IMR-90 (cell line): Measurements from ENCODE around the gene PIK3R3. TPM values are rescaled to one million over a fixed set of nuclear protein-coding genes. Genes with fewer than 3 reads are reported as not detected.

Experiments
- ATAC-seq: fragments of 200-7000 bp; cut with Tn5 transposase; 2 replicates; pipeline ENCODE4 v1.9.1; 2020; ENCODE audit warnings: low read depth, mild to moderate bottlenecking, moderate library complexity
- BruUV-seq: library from RNA; stranded (reverse); fragments of 400-500 nt; replicated peaks from 2 replicates; lab custom pipeline; 2021; lab: Mats Ljungman, UMichigan
- CTCF ChIA-PET: fragments of 300-600 bp; formaldehyde crosslinking; extraction: SDS; loops from one replicate; lab custom pipeline; 2021; ENCODE audit warnings: antibody characterized with exemption; lab: Yijun Ruan, JAX
- POLR2A ChIA-PET: fragments of 300-600 bp; sonication (Branson Sonifier 250); formaldehyde crosslinking; loops from one replicate; lab custom pipeline; 2022; ENCODE audit warnings: antibody characterized with exemption; ENCODE audit not compliant: unreplicated experiment; lab: Charles Lee
- DNase-seq: peaks from one replicate; pipeline ENCODE4 v3.0.0; 2013
- H2AFZ ChIP-seq: replicated peaks from 2 replicates; pipeline ENCODE3; 2013; ENCODE audit warnings: low read length, mild to moderate bottlenecking; ENCODE audit not compliant: poor library complexity
- H2AK5ac ChIP-seq: 2 replicates; pipeline ENCODE4 v1.6.1; 2013; ENCODE audit warnings: low read depth, low read length, inconsistent platforms
- H2AK9ac ChIP-seq: replicated peaks from 2 replicates; pipeline ENCODE3; 2013; ENCODE audit warnings: mild to moderate bottlenecking, low read depth, low read length, moderate library complexity; ENCODE audit not compliant: poor library complexity
- H2BK120ac ChIP-seq: 2 replicates; pipeline ENCODE4 v1.6.1; 2013; ENCODE audit warnings: low read depth, low read length, inconsistent platforms
- H2BK15ac ChIP-seq: 3 replicates; pipeline ENCODE4 v1.6.1; 2013; ENCODE audit warnings: low read depth, low read length, inconsistent platforms
- H2BK20ac ChIP-seq: 2 replicates; pipeline ENCODE4 v1.6.1; 2013; ENCODE audit warnings: low read depth, mild to moderate bottlenecking, inconsistent platforms, low read length, moderate library complexity
- H2BK5ac ChIP-seq: 2 replicates; pipeline ENCODE4 v1.6.1; 2013; ENCODE audit warnings: mild to moderate bottlenecking, low read depth, low read length, inconsistent platforms; ENCODE audit not compliant: poor library complexity, severe bottlenecking
- H3K14ac ChIP-seq: replicated peaks from 2 replicates; pipeline ENCODE4 v1.6.1; 2013; ENCODE audit warnings: low read depth, low read length, inconsistent platforms
- H3K18ac ChIP-seq: 2 replicates; pipeline ENCODE4 v1.6.1; 2013; ENCODE audit warnings: low read depth, low read length, control low read depth
- H3K23ac ChIP-seq: 2 replicates; pipeline ENCODE4 v1.6.1; 2013; ENCODE audit warnings: low read depth, low read length, inconsistent platforms
- H3K27ac ChIP-seq: 2 replicates; pipeline ENCODE4 v1.5.1; 2013; ENCODE audit warnings: mild to moderate bottlenecking, control low read depth, low read length; ENCODE audit not compliant: insufficient read depth
- H3K27me3 ChIP-seq: 2 replicates; pipeline ENCODE4 v1.6.1; 2013; ENCODE audit warnings: low read length; ENCODE audit not compliant: control insufficient read depth, insufficient read depth
- H3K36me3 ChIP-seq: 2 replicates; pipeline ENCODE4 v1.6.1; 2013; ENCODE audit warnings: low read length, mixed read lengths; ENCODE audit not compliant: control insufficient read depth, insufficient read depth
- H3K4ac ChIP-seq: 2 replicates; pipeline ENCODE4 v1.6.1; 2013; ENCODE audit warnings: low read depth, low read length, inconsistent platforms
- H3K4me1 ChIP-seq: 2 replicates; pipeline ENCODE4 v1.6.1; 2013; ENCODE audit warnings: low read length, mixed read lengths; ENCODE audit not compliant: control insufficient read depth, insufficient read depth
- H3K4me2 ChIP-seq: 2 replicates; pipeline ENCODE4 v1.6.1; 2013; ENCODE audit warnings: low read depth, mild to moderate bottlenecking, control low read depth, low read length, moderate library complexity
- H3K4me3 ChIP-seq: 2 replicates; pipeline ENCODE4 v1.5.1; 2013; ENCODE audit warnings: low read depth, mild to moderate bottlenecking, control low read depth, low read length, moderate library complexity; ENCODE audit not compliant: insufficient read depth
- H3K56ac ChIP-seq: 2 replicates; pipeline ENCODE4 v1.6.1; 2013; ENCODE audit warnings: low read length, inconsistent platforms; ENCODE audit not compliant: insufficient read depth; ENCODE audit errors: extremely low read depth
- H3K79me1 ChIP-seq, 2 experiments: 2 replicates each; pipeline ENCODE4 v1.6.1; 2013; ENCODE audit warnings: low read length in 2 of 2, inconsistent platforms in 1 of 2, low read depth in 1 of 2
- H3K9ac ChIP-seq: 2 replicates; pipeline ENCODE4 v1.6.1; 2013; ENCODE audit warnings: low read depth, low read length, control low read depth
- H3K9me1 ChIP-seq: 2 replicates; pipeline ENCODE4 v1.6.1; 2013; ENCODE audit warnings: low read length, inconsistent platforms; ENCODE audit not compliant: insufficient read depth
- H3K9me3 ChIP-seq: 2 replicates; pipeline ENCODE4 v1.6.1; 2013; ENCODE audit warnings: low read length; ENCODE audit not compliant: control insufficient read depth, insufficient read depth
- H4K20me1 ChIP-seq: 2 replicates; pipeline ENCODE4 v1.6.1; 2013; ENCODE audit warnings: low read length, inconsistent platforms; ENCODE audit not compliant: insufficient read depth
- H4K5ac ChIP-seq: 2 replicates; pipeline ENCODE4 v1.6.1; 2013; ENCODE audit warnings: mild to moderate bottlenecking, low read depth, low read length, control low read depth
- H4K8ac ChIP-seq, 2 experiments: 2 replicates each; pipeline ENCODE4 v1.6.1; 2013; ENCODE audit warnings: low read depth in 2 of 2, low read length in 2 of 2, control low read depth in 1 of 2, inconsistent platforms in 1 of 2
- H4K91ac ChIP-seq: 2 replicates; pipeline ENCODE4 v1.6.1; 2013; ENCODE audit warnings: low read depth, low read length, inconsistent platforms; ENCODE audit not compliant: insufficient read depth
- BHLHE40 ChIP-seq: fragments of 150-350 bp; IDR thresholded peaks from 2 replicates; pipeline ENCODE4 v1.6.1; 2016; ENCODE audit warnings: mild to moderate bottlenecking, low read depth, low read length
- CEBPB ChIP-seq: IDR thresholded peaks from 2 replicates; pipeline ENCODE4 v1.6.1; 2012; ENCODE audit warnings: low read depth, low read length, improper control_type of control experiment
- CHD1 ChIP-seq: IDR thresholded peaks from 2 replicates; pipeline ENCODE4 v1.6.1; 2012; ENCODE audit warnings: low read depth, low read length, improper control_type of control experiment
- CTCF ChIP-seq: conservative IDR thresholded peaks from 2 replicates; pipeline ENCODE4 v1.5.1; 2012; ENCODE audit warnings: mild to moderate bottlenecking, low read depth, low read length, improper control_type of control experiment
- ELK1 ChIP-seq: fragments of 150-350 bp; IDR thresholded peaks from 2 replicates; pipeline ENCODE4 v1.6.1; 2016; ENCODE audit warnings: low read depth, mild to moderate bottlenecking, low read length, moderate library complexity, borderline replicate concordance
- FOS ChIP-seq: fragments of 150-350 bp; IDR thresholded peaks from 2 replicates; pipeline ENCODE4 v1.6.1; 2016; ENCODE audit warnings: low read depth, low read length
- MAFK ChIP-seq: IDR thresholded peaks from 2 replicates; pipeline ENCODE4 v1.6.1; 2012; ENCODE audit warnings: low read depth, low read length, improper control_type of control experiment
- MAZ ChIP-seq: IDR thresholded peaks from 2 replicates; pipeline ENCODE4 v1.6.1; 2012; ENCODE audit warnings: low read depth, mild to moderate bottlenecking, low read length, improper control_type of control experiment, moderate library complexity, borderline replicate concordance
- MXI1 ChIP-seq: IDR thresholded peaks from 2 replicates; pipeline ENCODE4 v1.6.1; 2012; ENCODE audit warnings: low read depth, mild to moderate bottlenecking, low read length, moderate library complexity, borderline replicate concordance
- NFE2L2 ChIP-seq: fragments of 150-350 bp; IDR thresholded peaks from 2 replicates; pipeline ENCODE4 v1.6.1; 2016; ENCODE audit warnings: low read depth, mild to moderate bottlenecking, low read length
- POLR2A ChIP-seq: IDR thresholded peaks from 2 replicates; pipeline ENCODE4 v1.6.1; 2012; ENCODE audit warnings: mild to moderate bottlenecking, low read depth, low read length
- RAD21 ChIP-seq: IDR thresholded peaks from 2 replicates; pipeline ENCODE4 v1.6.1; 2012; ENCODE audit warnings: low read length, improper control_type of control experiment
- RCOR1 ChIP-seq: IDR thresholded peaks from 2 replicates; pipeline ENCODE4 v1.6.1; 2012; ENCODE audit warnings: mild to moderate bottlenecking, low read length, improper control_type of control experiment; ENCODE audit not compliant: insufficient replicate concordance
- RFX5 ChIP-seq: IDR thresholded peaks from 2 replicates; pipeline ENCODE4 v1.8.0; 2012; ENCODE audit warnings: low read depth, mild to moderate bottlenecking, low read length, moderate library complexity
- SMC3 ChIP-seq: fragments of 150-350 bp; IDR thresholded peaks from 2 replicates; pipeline ENCODE4 v1.6.1; 2016; ENCODE audit warnings: low read depth, mild to moderate bottlenecking, antibody characterized with exemption, low read length, moderate library complexity
- USF2 ChIP-seq: fragments of 150-350 bp; IDR thresholded peaks from 2 replicates; pipeline ENCODE4 v1.6.1; 2017; ENCODE audit warnings: mild to moderate bottlenecking, antibody characterized with exemption, low read length, low read depth
- WGBS, 2 experiments: methylation state at CpG; one replicate each; pipeline versions ENCODE4 v1.1.5 to v1.1.7; 2013; ENCODE audit warnings: missing lambda C conversion rate in 2 of 2; ENCODE audit not compliant: insufficient read length in 1 of 2; ENCODE audit errors: extremely low coverage in 2 of 2; 5-methylcytosine and 5-hydroxymethylcytosine counted together
- dilution Hi-C: fragments of 300-500 bp; cut with HindIII; formaldehyde crosslinking; loops from one replicate; pipeline ENCODE4 v1.14.3; 2018; ENCODE audit warnings: low sequenced_read_pairs; ENCODE audit not compliant: unreplicated experiment
- in situ Hi-C: fragments of 300-500 bp; cut with MboI; formaldehyde crosslinking; loops from 3 replicates; pipeline ENCODE4 v1.14.3; 2019; ENCODE audit warnings: low sequenced_read_pairs, inconsistent platforms, mixed read lengths
- intact Hi-C: fragments of 100-400 bp; cut with micrococcal nuclease; formaldehyde crosslinking; loops from 2 replicates; pipeline ENCODE4 v1.10.0; 2022
- polyA plus RNA-seq, 3 experiments: library from polyadenylated mRNA; depleted of rRNA; stranded (reverse); fragments of >200 nt; gene quantifications; 2 replicates each; pipeline ENCODE4 v1.2.3, GENCODE V29; 2012; ENCODE audit warnings: low replicate concordance in 1 of 3
- total RNA-seq: library from RNA; depleted of rRNA; stranded (reverse); fragments of >200 nt; gene quantifications from 2 replicates; pipeline ENCODE4 v1.2.3, GENCODE V29; 2012

The PIK3R3 gene
- total and polyA plus RNA-seq, 2 of the 4 experiments (the other 2 are of a cell fraction), result 5.3 to 9.9 TPM

GRCh38 chr1:46171871-46172270, 39.4 kb upstream of the PIK3R3 start:
- Histone ChIP-seq H2BK15ac (no peak overlapping the region), H2AK9ac (no peak overlapping the region), H3K23ac (no peak overlapping the region), H2BK120ac (no peak overlapping the region), H4K5ac (no peak overlapping the region), H3K79me1 (no peaks in the 10 kb centered on the region), H4K91ac (no peak overlapping the region), H3K36me3 (no peaks in the 10 kb centered on the region), H2BK5ac (no peak overlapping the region), H4K20me1 (no peaks in the 10 kb centered on the region), H3K27ac (no peak overlapping the region), H3K4me3 (no peak overlapping the region), H3K27me3 (peaks cover 27% of the 10 kb centered on the region), H2AFZ (no peak overlapping the region), H3K9ac (no peak overlapping the region), H3K14ac (no peak overlapping the region), H3K4ac (no peak overlapping the region), H3K4me2 (no peak overlapping the region), H2AK5ac (no peak overlapping the region), H3K18ac (no peak overlapping the region), H3K4me1 (peaks cover 5% of the 10 kb centered on the region), H3K9me1 (peaks cover 9% of the 10 kb centered on the region), H3K9me3 (no peaks in the 10 kb centered on the region), H2BK20ac (no peak overlapping the region), H4K8ac (no peak overlapping the region), H3K56ac (no peak overlapping the region)
- WGBS, 2 experiments, result 29% methylated on average over 1 of the region's 6 CpGs; no CpG with 5 or more reads in 1 of the 2 experiments
- ATAC-seq, result no peak
- dilution Hi-C loops, result no loop called here
- no TSS peak for BruUV-seq
- CTCF ChIA-PET, result no interaction called here
- DNase-seq, result no peak
- POLR2A ChIA-PET, result no interaction called here
- no peak for TF ChIP-seq CTCF
- no peak for TF ChIP-seq NFE2L2
- no peak for TF ChIP-seq RFX5
- TF ChIP-seq FOS, result no peak
- no peak for TF ChIP-seq MAZ
- no peak for TF ChIP-seq ELK1
- no peak for TF ChIP-seq CEBPB
- TF ChIP-seq RCOR1, result no peak
- no peak for TF ChIP-seq CHD1
- TF ChIP-seq BHLHE40, result no peak
- no peak for TF ChIP-seq POLR2A
- TF ChIP-seq USF2, result no peak
- no peak for TF ChIP-seq MAFK
- no peak for TF ChIP-seq SMC3
- TF ChIP-seq MXI1, result no peak
- no peak for TF ChIP-seq RAD21
- in situ Hi-C loops, result no loop called here
- intact Hi-C loops, result no loop called here
